Astrocyte of the cerebellum (primary cell): ENCODE measurements around the gene BFSP1.

Source experiments
- DNase-seq: peaks from one replicate; pipeline ENCODE4 v3.0.0-alpha.2; 2011; ENCODE audit warnings: low read depth
- H3K4me3 ChIP-seq: 2 replicates; pipeline ENCODE4 v1.5.1; 2011; ENCODE audit warnings: mild to moderate bottlenecking, low read depth, low read length, moderate library complexity
- CTCF ChIP-seq: IDR thresholded peaks from 2 replicates; pipeline ENCODE4 v1.5.1; 2012; ENCODE audit warnings: low read length, low read depth, moderate library complexity, mild to moderate bottlenecking; ENCODE audit errors: missing control alignments
- in situ Hi-C: cut with HindIII; loops from 2 replicates; pipeline ENCODE4 v1.10.0; 2017; ENCODE audit warnings: low sequenced_read_pairs

BFSP1 gene

GRCh38 chr20:17449031-17449430 is 82.1 kb downstream of the BFSP1 start:
- in situ Hi-C loops = no loop called here
- TF ChIP-seq CTCF = no peak
- DNase-seq = no peak
- no peak overlapping the region for H3K4me3 ChIP-seq

- H3K4me3 ChIP-seq = no peak overlapping the region
- in situ Hi-C loops = no loop called here
- no peak for DNase-seq
- TF ChIP-seq CTCF = no peak
Measured at GRCh38 chr20:17448071-17448470, 83.1 kb downstream of the BFSP1 start.

GRCh38 chr20:17446171-17446570 is 85.0 kb downstream of the BFSP1 start:
- no peak for TF ChIP-seq CTCF
- no peak for DNase-seq
- in situ Hi-C loops = no loop called here
- no peak overlapping the region for H3K4me3 ChIP-seq

GRCh38 chr20:17445543-17445942 is 85.6 kb downstream of the BFSP1 start:
- DNase-seq = no peak
- in situ Hi-C loops = no loop called here
- no peak for TF ChIP-seq CTCF
- H3K4me3 ChIP-seq = no peak overlapping the region

GRCh38 chr20:17444091-17444490 is 87.1 kb downstream of the BFSP1 start:
- no peak overlapping the region for H3K4me3 ChIP-seq
- no peak for TF ChIP-seq CTCF
- DNase-seq = no peak
- in situ Hi-C loops = no loop called here
